ENCODE data around the gene BICDL1.

Gene BICDL1

DNA sequence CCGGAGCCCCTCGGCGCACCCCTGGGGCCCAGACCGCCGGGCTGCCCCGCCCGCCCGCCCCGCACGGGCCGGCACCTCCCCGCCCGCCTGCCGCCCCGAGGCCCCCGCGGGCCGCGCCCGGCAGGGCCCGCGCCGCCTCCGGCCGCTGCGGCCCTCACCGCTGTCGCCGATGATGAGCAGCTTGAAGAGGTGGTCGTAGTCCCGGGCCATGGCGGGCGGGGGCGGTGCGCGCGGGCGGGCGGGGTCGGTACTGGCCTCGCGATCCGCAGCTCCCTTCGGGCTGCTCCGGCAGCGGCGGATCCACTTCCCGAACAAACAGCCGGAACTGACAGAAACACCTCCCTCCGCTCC is 127.4 kb downstream of the BICDL1 start, which contains the start of gene RAB35:
Gene RAB35 (minus strand): TSS at position 313 of the 351 bp plus-strand sequence. CDS start 103 bp downstream, at position 210.
- peaks cover 9% of the 10 kb centered on the region for H3K4me1 ChIP-seq (ENCODE audit: control insufficient read depth, insufficient read depth, low read length)
- TF ChIP-seq ZNF335 (tag by site-specific recombination; conservative IDR thresholded peaks at IDR 0.05) (peak; percentile 61), ZNF366 (tag by site-specific recombination; conservative IDR thresholded peaks at IDR 0.05) (no peak; the same call in 1 of the 2 replicates), ZNF600 (tag by site-specific recombination; IDR thresholded peaks at IDR 0.05) (0 out of 2 replicates have a peak, but pooled peaks have one; percentile 36), EGR2 (tag by site-specific recombination; IDR thresholded peaks at IDR 0.05; ENCODE audit: low read depth) (peak; percentile 64; the same call in 1 of the 2 replicates), ZNF548 (tag by site-specific recombination; IDR thresholded peaks at IDR 0.05) (no peak), KLF7 (tag by site-specific recombination; IDR thresholded peaks at IDR 0.05; ENCODE audit: borderline replicate concordance) (no peak), IKZF3 (tag by site-specific recombination; IDR thresholded peaks at IDR 0.05) (0 out of 2 replicates have a peak, but pooled peaks have one; percentile 17), ZSCAN16 (tag by site-specific recombination; IDR thresholded peaks at IDR 0.05) (no peak), ZNF341 (tag by site-specific recombination; IDR thresholded peaks at IDR 0.05; ENCODE audit: low read depth) (peak; percentile 99; the same call in 1 of the 2 replicates), ZFHX2 (tag by site-specific recombination; conservative IDR thresholded peaks at IDR 0.05) (peak; percentile 32)
- TF ChIP-seq, protein P1, sequence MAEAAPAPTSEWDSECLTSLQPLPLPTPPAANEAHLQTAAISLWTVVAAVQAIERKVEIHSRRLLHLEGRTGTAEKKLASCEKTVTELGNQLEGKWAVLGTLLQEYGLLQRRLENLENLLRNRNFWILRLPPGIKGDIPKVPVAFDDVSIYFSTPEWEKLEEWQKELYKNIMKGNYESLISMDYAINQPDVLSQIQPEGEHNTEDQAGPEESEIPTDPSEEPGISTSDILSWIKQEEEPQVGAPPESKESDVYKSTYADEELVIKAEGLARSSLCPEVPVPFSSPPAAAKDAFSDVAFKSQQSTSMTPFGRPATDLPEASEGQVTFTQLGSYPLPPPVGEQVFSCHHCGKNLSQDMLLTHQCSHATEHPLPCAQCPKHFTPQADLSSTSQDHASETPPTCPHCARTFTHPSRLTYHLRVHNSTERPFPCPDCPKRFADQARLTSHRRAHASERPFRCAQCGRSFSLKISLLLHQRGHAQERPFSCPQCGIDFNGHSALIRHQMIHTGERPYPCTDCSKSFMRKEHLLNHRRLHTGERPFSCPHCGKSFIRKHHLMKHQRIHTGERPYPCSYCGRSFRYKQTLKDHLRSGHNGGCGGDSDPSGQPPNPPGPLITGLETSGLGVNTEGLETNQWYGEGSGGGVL (tag by site-specific recombination; IDR thresholded peaks at IDR 0.05): peak; percentile 82; the same call in 1 of the 2 replicates

DNA sequence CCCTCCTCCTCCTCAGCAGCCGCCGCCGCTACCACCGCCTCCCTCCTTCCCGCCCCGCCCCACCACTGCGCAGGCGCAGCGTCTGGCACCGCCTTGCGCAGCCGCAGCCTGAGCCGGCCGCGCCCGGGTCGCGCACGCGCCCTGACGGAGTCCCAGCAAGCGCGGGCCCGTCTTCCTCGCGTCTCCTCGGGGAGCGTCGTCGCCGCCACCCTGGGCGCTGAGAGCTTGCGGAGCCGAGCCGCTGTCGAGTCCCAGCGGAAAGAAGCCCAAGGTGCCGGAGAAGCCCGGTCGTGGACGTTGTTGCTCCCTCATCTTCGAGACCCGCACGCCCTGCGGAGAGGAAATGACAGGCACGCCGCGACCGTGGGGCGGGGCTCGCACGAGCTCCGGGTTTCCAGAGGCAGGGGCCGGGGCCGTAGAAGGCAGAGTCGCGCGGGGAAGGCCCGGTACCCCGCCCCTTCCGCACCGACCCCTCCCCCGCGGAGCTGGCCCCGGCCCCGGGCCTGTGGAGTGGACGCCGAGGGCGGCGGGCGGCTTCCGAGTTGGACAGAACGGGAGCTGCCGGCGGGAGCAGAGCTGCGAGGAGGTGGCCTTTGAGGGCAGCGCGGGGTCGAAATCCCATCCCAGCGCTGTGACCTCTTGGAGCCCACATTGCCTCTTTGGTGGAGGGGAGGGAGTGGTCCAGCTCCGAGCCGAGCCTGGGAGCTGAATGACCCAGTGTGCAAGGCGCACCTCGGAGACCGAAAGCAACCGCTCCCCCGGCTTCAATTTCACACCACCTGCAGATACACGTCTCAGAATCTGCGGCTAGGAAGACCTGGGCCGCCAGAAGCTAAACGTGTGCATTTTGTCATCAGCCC is 128.0 kb downstream of the BICDL1 start:
- Histone ChIP-seq H3K9me3 (ENCODE audit: control insufficient read depth, insufficient read depth, low read depth, low read length) (no peaks in the 10 kb centered on the region), H3K4me3 (ENCODE audit: low read depth, low read length) (peak overlapping the region; percentile 80), H3K4me1 (ENCODE audit: control insufficient read depth, insufficient read depth, low read length) (peaks cover 9% of the 10 kb centered on the region), H3K27ac (ENCODE audit: extremely low read depth, low read depth, low read length) (peak overlapping the region; percentile 86), H3K36me3 (ENCODE audit: control insufficient read depth in 2 of 2, insufficient read depth in 1 of 2, low read length in 2 of 2) (peaks cover 4 to 21% of the 10 kb centered on the region in 2 experiments; a peak in 2 of 3 replicates)
- ChIA-PET POLR2A (interaction anchor here (0.6 to 2.8 kb wide), 16 partner anchors 9 to 175 kb away, joined by 3 to 33 read pairs (median 6); partner anchors contain the start of genes BICDL1, RNU4-1 and RPLP0), CTCF (interaction anchor here (0.6 to 1.9 kb wide), 4 partner anchors 79 to 453 kb away, joined by 3 to 13 read pairs (median 4); partner anchors contain the start of gene RPLP0)
- TF ChIP-seq ZNF248 (tag by site-specific recombination; IDR thresholded peaks at IDR 0.05): no peak
- TF ChIP-seq ZNF610 (tag by site-specific recombination; IDR thresholded peaks at IDR 0.05; ENCODE audit: borderline replicate concordance): 0 out of 2 replicates have a peak, but pooled peaks have one; percentile 22
- TF ChIP-seq ZNF140 (tag by site-specific recombination; IDR thresholded peaks at IDR 0.05): no peak
- no peak for TF ChIP-seq ZNF157 (tag by site-specific recombination; IDR thresholded peaks at IDR 0.05)
- TF ChIP-seq, protein P2, sequence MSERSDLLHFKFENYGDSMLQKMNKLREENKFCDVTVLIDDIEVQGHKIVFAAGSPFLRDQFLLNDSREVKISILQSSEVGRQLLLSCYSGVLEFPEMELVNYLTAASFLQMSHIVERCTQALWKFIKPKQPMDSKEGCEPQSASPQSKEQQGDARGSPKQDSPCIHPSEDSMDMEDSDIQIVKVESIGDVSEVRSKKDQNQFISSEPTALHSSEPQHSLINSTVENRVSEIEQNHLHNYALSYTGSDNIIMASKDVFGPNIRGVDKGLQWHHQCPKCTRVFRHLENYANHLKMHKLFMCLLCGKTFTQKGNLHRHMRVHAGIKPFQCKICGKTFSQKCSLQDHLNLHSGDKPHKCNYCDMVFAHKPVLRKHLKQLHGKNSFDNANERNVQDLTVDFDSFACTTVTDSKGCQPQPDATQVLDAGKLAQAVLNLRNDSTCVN (tag by site-specific recombination; optimal IDR thresholded peaks at IDR 0.05): peak; percentile 98
- TF ChIP-seq ZBTB8A (tag by site-specific recombination; IDR thresholded peaks at IDR 0.05): 0 out of 2 replicates have a peak, but pooled peaks have one; percentile 38
- TF ChIP-seq, protein P3, sequence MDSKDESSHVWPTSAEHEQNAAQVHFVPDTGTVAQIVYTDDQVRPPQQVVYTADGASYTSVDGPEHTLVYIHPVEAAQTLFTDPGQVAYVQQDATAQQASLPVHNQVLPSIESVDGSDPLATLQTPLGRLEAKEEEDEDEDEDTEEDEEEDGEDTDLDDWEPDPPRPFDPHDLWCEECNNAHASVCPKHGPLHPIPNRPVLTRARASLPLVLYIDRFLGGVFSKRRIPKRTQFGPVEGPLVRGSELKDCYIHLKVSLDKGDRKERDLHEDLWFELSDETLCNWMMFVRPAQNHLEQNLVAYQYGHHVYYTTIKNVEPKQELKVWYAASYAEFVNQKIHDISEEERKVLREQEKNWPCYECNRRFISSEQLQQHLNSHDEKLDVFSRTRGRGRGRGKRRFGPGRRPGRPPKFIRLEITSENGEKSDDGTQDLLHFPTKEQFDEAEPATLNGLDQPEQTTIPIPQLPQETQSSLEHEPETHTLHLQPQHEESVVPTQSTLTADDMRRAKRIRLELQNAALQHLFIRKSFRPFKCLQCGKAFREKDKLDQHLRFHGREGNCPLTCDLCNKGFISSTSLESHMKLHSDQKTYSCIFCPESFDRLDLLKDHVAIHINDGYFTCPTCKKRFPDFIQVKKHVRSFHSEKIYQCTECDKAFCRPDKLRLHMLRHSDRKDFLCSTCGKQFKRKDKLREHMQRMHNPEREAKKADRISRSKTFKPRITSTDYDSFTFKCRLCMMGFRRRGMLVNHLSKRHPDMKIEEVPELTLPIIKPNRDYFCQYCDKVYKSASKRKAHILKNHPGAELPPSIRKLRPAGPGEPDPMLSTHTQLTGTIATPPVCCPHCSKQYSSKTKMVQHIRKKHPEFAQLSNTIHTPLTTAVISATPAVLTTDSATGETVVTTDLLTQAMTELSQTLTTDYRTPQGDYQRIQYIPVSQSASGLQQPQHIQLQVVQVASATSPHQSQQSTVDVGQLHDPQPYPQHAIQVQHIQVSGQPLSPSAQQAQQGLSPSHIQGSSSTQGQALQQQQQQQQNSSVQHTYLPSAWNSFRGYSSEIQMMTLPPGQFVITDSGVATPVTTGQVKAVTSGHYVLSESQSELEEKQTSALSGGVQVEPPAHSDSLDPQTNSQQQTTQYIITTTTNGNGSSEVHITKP (tag by site-specific recombination; IDR thresholded peaks at IDR 0.05): peak; percentile 16; the same call in 1 of the 2 replicates
- no peak for TF ChIP-seq ZNF624 (tag by site-specific recombination; IDR thresholded peaks at IDR 0.05)
- TF ChIP-seq, protein P4, sequence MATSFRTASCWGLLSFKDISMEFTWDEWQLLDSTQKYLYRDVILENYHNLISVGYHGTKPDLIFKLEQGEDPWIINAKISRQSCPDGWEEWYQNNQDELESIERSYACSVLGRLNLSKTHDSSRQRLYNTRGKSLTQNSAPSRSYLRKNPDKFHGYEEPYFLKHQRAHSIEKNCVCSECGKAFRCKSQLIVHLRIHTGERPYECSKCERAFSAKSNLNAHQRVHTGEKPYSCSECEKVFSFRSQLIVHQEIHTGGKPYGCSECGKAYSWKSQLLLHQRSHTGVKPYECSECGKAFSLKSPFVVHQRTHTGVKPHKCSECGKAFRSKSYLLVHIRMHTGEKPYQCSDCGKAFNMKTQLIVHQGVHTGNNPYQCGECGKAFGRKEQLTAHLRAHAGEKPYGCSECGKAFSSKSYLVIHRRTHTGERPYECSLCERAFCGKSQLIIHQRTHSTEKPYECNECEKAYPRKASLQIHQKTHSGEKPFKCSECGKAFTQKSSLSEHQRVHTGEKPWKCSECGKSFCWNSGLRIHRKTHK (tag by site-specific recombination; IDR thresholded peaks at IDR 0.05): no peak
- peak; percentile 66; the same call in 1 of the 2 replicates for TF ChIP-seq ZNF24 (tag by site-specific recombination; IDR thresholded peaks at IDR 0.05)
- TF ChIP-seq ZNF777 (tag by site-specific recombination; IDR thresholded peaks at IDR 0.05; ENCODE audit: borderline replicate concordance): peak; percentile 35; the same call in 1 of the 2 replicates
- 0 out of 2 replicates have a peak, but pooled peaks have one; percentile 44 for TF ChIP-seq ZNF600 (tag by site-specific recombination; IDR thresholded peaks at IDR 0.05)
- peak; percentile 48; the same call in 1 of the 2 replicates for TF ChIP-seq ZNF2 (tag by site-specific recombination; IDR thresholded peaks at IDR 0.05)
- no peak for TF ChIP-seq ZNF510 (tag by site-specific recombination; IDR thresholded peaks at IDR 0.05; ENCODE audit: insufficient replicate concordance)

More for the DNA sequence above, 127.4 kb downstream of the BICDL1 start, which contains the start of gene RAB35:
- H3K36me3 ChIP-seq (ENCODE audit: control insufficient read depth in 2 of 2, insufficient read depth in 1 of 2, low read length in 2 of 2): peaks cover 4 to 21% of the 10 kb centered on the region in 2 experiments; a peak in 2 of 3 replicates
- peak within 1 kb of the TSS; percentile 86 for H3K27ac ChIP-seq (ENCODE audit: extremely low read depth, low read depth, low read length)
- peak within 1 kb of the TSS; percentile 80 for H3K4me3 ChIP-seq (ENCODE audit: low read depth, low read length)
- CTCF ChIA-PET: interaction anchor here (0.6 to 1.9 kb wide), 3 partner anchors 85 to 210 kb away, joined by 3 to 13 read pairs (median 3); partner anchors contain the start of genes PXN and RPLP0
- no peaks in the 10 kb centered on the region for H3K9me3 ChIP-seq (ENCODE audit: control insufficient read depth, insufficient read depth, low read depth, low read length)
- POLR2A ChIA-PET: interaction anchor here (0.6 to 2.8 kb wide), 12 partner anchors 11 to 176 kb away, joined by 3 to 33 read pairs (median 6); partner anchors contain the start of genes BICDL1, RNU4-1 and RPLP0
